ENCODE data around the gene WFDC12. TPM values are rescaled to one million over a fixed set of nuclear protein-coding genes. Genes with fewer than 3 reads are reported as not detected.
"Not testable (repeated sequence)": the region's sequence is repeated elsewhere in the genome, so short reads cannot be mapped to it uniquely, and the experiment has no call there.

WFDC12 gene
- total and polyA plus RNA-seq, 8 donors, result not detected

GRCh38 chr20:45152405-45152804 lies 28.1 kb upstream of the WFDC12 start:
- no peak overlapping the region for H3K27ac ChIP-seq
- intact Hi-C loops (cut with DNase I), result no loop called here
- DNase-seq, result no peak
- H3K9me3 ChIP-seq, result no peaks in the 10 kb centered on the region
- no peaks in the 10 kb centered on the region for H3K27me3 ChIP-seq
- no peak for ATAC-seq
- H3K4me3 ChIP-seq, result no peak overlapping the region
- no peak for FAIRE-seq
- TF ChIP-seq, protein P1, sequence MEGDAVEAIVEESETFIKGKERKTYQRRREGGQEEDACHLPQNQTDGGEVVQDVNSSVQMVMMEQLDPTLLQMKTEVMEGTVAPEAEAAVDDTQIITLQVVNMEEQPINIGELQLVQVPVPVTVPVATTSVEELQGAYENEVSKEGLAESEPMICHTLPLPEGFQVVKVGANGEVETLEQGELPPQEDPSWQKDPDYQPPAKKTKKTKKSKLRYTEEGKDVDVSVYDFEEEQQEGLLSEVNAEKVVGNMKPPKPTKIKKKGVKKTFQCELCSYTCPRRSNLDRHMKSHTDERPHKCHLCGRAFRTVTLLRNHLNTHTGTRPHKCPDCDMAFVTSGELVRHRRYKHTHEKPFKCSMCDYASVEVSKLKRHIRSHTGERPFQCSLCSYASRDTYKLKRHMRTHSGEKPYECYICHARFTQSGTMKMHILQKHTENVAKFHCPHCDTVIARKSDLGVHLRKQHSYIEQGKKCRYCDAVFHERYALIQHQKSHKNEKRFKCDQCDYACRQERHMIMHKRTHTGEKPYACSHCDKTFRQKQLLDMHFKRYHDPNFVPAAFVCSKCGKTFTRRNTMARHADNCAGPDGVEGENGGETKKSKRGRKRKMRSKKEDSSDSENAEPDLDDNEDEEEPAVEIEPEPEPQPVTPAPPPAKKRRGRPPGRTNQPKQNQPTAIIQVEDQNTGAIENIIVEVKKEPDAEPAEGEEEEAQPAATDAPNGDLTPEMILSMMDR (IDR thresholded peaks at IDR 0.05), result no peak
- H3K36me3 ChIP-seq, result no peaks in the 10 kb centered on the region
- 67 to 75% methylated on average over 2 of the region's 2 CpGs for WGBS, 2 donors
- peaks cover 0 to 3% (median 0%) of the 10 kb centered on the region in 3 donors for H3K4me1 ChIP-seq

- DNase-seq, result no peak
- 78 to 85% methylated on average over 3 of the region's 3 CpGs for WGBS, 2 donors
- Histone ChIP-seq H3K4me1 (no peaks in the 10 kb centered on the region), H3K36me3 (no peaks in the 10 kb centered on the region), H3K27ac (no peak overlapping the region), H3K9me3 (no peaks in the 10 kb centered on the region), H3K4me3 (no peak overlapping the region), H3K27me3 (peaks cover 0 to 8% (median 0%) of the 10 kb centered on the region in 4 donors)
- FAIRE-seq, result no peak
- no peak for ATAC-seq
- intact Hi-C loops (cut with DNase I), result no loop called here
- TF ChIP-seq, protein P1 (IDR thresholded peaks at IDR 0.05), result no peak
These were observed 24.8 kb upstream of the WFDC12 start for GRCh38 chr20:45149062-45149461.

GRCh38 chr20:45140836-45141235 lies 16.6 kb upstream of the WFDC12 start:
- Histone ChIP-seq H3K27ac (no peak overlapping the region), H3K27me3 (peaks cover 0 to 4% (median 0%) of the 10 kb centered on the region in 4 donors), H3K4me3 (no peak overlapping the region), H3K4me1 (no peaks in the 10 kb centered on the region), H3K9me3 (no peaks in the 10 kb centered on the region), H3K36me3 (no peaks in the 10 kb centered on the region)
- DNase-seq, result no peak
- WGBS, 2 donors, result 55 to 56% methylated on average over 4 of the region's 4 CpGs
- intact Hi-C loops (cut with DNase I), result no loop called here
- no peak for ATAC-seq
- TF ChIP-seq, protein P1 (IDR thresholded peaks at IDR 0.05), result no peak
- FAIRE-seq, result no peak

GRCh38 chr20:45139733-45140375 lies 15.6 kb upstream of the WFDC12 start:
- H3K36me3 ChIP-seq; H3K9me3 ChIP-seq; H3K27ac ChIP-seq; DNase-seq; H3K4me1 ChIP-seq; ATAC-seq; H3K27me3 ChIP-seq; H3K4me3 ChIP-seq; intact Hi-C loops (cut with DNase I); FAIRE-seq: not testable (repeated sequence)
- WGBS, 2 donors, result 87 to 89% methylated on average over 5 of the region's 5 CpGs

DNA sequence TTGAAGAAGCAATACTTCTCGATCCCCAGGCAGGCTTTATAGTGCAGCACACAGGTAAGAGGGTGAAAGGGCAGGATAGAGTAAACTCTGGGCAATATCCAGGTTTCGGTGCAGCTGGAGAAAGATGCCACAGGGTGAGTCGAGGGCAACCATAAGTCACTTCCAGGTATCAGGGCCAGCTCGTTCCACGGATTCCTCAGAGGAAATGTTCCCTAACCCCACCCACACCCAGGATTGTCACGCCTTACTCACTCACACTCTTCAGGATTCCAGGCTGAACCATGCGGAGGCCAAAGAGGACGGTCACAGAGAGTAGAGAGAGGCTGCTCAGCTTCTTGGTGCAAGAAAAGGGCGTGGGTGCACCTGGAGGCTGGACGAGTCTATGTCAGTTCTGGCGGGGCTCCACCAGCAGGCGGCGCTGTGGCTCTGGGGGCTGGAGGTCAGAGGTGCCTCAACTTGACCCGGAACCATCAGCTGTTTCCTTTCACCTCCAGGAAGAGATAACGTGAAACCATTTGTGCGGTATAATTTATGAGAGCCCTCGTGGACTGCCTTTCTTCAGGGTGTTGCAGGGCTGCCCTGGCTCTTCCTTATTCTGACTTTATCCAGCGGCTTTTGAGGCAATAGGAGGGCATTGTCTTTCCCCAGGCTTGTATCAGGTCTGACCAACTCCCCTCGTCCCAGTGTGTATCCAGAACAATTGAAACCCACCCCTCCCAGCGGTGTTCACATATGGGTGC lies 14.5 kb upstream of the WFDC12 start:
- Histone ChIP-seq H3K4me1 (no peaks in the 10 kb centered on the region), H3K27me3 (no peaks in the 10 kb centered on the region), H3K4me3 (no peak overlapping the region), H3K27ac (no peak overlapping the region), H3K9me3 (no peaks in the 10 kb centered on the region), H3K36me3 (no peaks in the 10 kb centered on the region)
- peak; percentile 38 to 90 (median 74) for DNase-seq
- intact Hi-C loops (cut with DNase I), result no loop called here
- ATAC-seq, result peak; percentile 61 to 82 (median 79)
- no peak for FAIRE-seq
- TF ChIP-seq, protein P1 (IDR thresholded peaks at IDR 0.05), result peak; percentile 26 to 43 (median 38)
- whole genome bisulfite sequencing, 2 donors, result 30 to 34% methylated on average over 20 of the region's 20 CpGs

All from pancreas (tissue), 10 donors.